ENCODE results near the gene NLGN4X.

NLGN4X gene

GRCh38 chrX:6223516-6223915 is 5.2 kb downstream of the NLGN4X start:
- DNase-seq (ENCODE audit: extremely low spot score), result no peak
- ChIA-PET POLR2A (no interaction called here), CTCF (no interaction called here)
- TF ChIP-seq SUZ12 (IDR thresholded peaks at IDR 0.05) (no peak), LEF1 (IDR thresholded peaks at IDR 0.05; ENCODE audit: borderline replicate concordance) (no peak), SP1 (IDR thresholded peaks at IDR 0.05) (no peak), NFRKB (IDR thresholded peaks at IDR 0.05) (no peak), FOXK2 (IDR thresholded peaks at IDR 0.05) (no peak)

DNA sequence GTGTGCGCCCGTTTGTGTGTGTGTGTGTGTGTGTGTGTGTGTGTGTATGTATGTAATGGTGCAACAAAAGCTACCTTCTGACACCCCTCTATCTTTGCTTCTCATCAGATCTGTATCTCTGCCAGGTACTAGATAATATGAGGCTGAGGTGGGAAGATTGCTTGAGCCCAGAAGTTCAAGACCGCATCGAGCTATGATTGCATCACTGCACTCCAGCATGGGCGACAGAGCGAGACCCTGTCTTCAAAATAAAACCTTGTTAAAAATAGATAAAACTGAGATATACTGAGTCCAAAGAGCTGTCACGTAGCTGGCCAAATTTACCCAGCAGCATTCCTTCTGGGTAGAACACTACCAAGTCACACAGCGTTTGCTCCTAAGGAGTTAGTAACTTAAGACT is 18.4 kb downstream of the NLGN4X start:
- no peak for DNase-seq (ENCODE audit: extremely low spot score)
- TF ChIP-seq BHLHE40 (IDR thresholded peaks at IDR 0.05; ENCODE audit: borderline replicate concordance), result no peak
- POLR2A ChIA-PET, result no interaction called here
- CTCF ChIA-PET, result no interaction called here

DNA sequence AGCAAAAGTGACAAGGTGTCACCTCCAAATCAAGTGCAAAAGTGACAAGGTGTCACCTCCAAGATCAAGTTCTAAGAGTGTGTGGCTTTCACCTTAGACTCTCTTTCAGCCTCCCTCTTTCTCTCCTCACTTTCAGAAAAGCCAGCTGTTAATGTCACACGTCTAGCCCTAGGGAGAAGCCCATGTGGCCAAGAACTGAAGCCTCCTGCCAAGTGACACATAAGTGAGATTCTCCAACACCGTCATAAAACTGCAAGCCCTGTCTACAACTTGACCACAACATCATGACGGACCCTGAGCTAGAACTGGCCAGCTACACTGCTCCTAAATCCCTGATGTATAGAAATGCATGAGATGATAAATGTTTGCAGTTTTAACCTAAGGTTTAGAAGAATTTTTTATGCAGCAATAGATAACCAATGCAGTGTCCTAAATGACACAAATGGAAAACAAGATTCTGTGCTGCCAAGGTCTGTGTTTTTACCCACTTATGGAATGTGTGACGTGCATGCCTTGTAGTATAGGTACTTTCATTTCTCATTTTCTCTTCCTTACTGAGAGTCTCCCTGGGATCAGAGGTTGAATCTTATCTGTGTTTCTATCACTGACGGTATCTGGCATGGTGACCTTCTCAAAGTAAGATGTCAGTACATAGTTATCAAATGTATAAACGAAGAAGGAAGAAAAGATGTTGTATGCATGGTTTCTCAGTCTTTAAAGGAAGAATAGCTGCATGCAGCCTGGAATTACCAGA is 25.0 kb downstream of the NLGN4X start:
- no peak for DNase-seq (ENCODE audit: extremely low spot score)
- POLR2A ChIA-PET, result no interaction called here
- CTCF ChIA-PET, result no interaction called here
- TF ChIP-seq L3MBTL2 (conservative IDR thresholded peaks at IDR 0.05), result no peak

DNA sequence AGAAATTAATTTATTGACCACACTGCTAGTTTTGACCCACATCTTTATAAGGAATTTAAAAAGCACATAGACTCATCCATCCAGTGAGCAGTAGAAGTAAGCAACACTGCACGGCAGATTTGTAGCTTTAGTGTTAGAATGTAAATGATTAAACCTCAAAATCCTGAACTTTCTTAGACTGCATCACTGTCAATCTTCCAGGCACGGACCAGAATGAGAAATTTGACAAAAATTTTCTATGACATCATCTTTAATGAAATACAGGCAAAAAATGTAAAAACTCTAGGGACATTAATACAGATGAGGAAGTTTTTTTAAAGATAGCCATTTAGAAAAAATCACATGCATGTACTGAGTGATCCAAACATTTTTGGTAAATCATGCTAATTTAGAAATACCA is 29.2 kb downstream of the NLGN4X start:
- TF ChIP-seq ARNT (IDR thresholded peaks at IDR 0.05), result no peak
- TF ChIP-seq FOXM1 (IDR thresholded peaks at IDR 0.05; ENCODE audit: borderline replicate concordance), result no peak
- TF ChIP-seq ZNF384 (IDR thresholded peaks at IDR 0.05), result no peak
- TF ChIP-seq SUZ12 (IDR thresholded peaks at IDR 0.05), result no peak
- no peak for TF ChIP-seq TARDBP (IDR thresholded peaks at IDR 0.05)
- no peak for TF ChIP-seq LEF1 (IDR thresholded peaks at IDR 0.05; ENCODE audit: borderline replicate concordance)
- no peak for TF ChIP-seq L3MBTL2 (conservative IDR thresholded peaks at IDR 0.05)
- TF ChIP-seq SP1 (IDR thresholded peaks at IDR 0.05), result no peak
- TF ChIP-seq BHLHE40 (IDR thresholded peaks at IDR 0.05; ENCODE audit: borderline replicate concordance), result no peak
- no peak for TF ChIP-seq HDGF (IDR thresholded peaks at IDR 0.05; ENCODE audit: borderline replicate concordance)
- TF ChIP-seq FOXK2 (IDR thresholded peaks at IDR 0.05), result no peak
- no peak for TF ChIP-seq ELF4 (IDR thresholded peaks at IDR 0.05)
- no peak for TF ChIP-seq NFRKB (IDR thresholded peaks at IDR 0.05)
- TF ChIP-seq, protein P1, sequence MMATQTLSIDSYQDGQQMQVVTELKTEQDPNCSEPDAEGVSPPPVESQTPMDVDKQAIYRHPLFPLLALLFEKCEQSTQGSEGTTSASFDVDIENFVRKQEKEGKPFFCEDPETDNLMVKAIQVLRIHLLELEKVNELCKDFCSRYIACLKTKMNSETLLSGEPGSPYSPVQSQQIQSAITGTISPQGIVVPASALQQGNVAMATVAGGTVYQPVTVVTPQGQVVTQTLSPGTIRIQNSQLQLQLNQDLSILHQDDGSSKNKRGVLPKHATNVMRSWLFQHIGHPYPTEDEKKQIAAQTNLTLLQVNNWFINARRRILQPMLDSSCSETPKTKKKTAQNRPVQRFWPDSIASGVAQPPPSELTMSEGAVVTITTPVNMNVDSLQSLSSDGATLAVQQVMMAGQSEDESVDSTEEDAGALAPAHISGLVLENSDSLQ (IDR thresholded peaks at IDR 0.05), result no peak
- TF ChIP-seq FOXA1 (IDR thresholded peaks at IDR 0.05), result no peak
- no peak for TF ChIP-seq CTBP1 (IDR thresholded peaks at IDR 0.05; ENCODE audit: borderline replicate concordance)
- DNase-seq (ENCODE audit: extremely low spot score), result no peak
- CTCF ChIA-PET, result no interaction called here
- POLR2A ChIA-PET, result no interaction called here

DNA sequence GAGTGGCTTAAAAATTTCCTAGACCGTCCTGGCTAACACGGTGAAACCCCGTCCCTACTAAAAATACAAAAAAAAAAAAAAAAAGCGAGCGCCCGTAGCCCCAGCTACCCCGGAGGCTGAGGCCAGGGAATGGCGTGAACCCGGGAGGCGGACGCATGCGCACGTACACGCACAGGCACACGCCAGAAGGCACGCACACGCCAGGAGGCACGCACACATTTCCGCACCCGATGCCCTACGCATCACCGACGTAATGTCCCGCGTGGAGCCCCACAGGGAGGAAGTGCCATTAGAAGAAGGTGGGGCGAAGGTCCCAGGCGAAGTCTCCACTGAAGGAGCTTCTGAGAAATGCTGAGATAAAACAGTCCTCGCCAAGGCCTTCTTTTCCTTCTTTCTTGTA is 41.4 kb downstream of the NLGN4X start:
- POLR2A ChIA-PET, result no interaction called here
- TF ChIP-seq FOXK2 (IDR thresholded peaks at IDR 0.05), result no peak
- TF ChIP-seq TARDBP (IDR thresholded peaks at IDR 0.05), result no peak
- TF ChIP-seq BHLHE40 (IDR thresholded peaks at IDR 0.05; ENCODE audit: borderline replicate concordance), result no peak
- TF ChIP-seq HDGF (IDR thresholded peaks at IDR 0.05; ENCODE audit: borderline replicate concordance), result no peak
- no peak for TF ChIP-seq FOXA1 (IDR thresholded peaks at IDR 0.05)
- no peak for TF ChIP-seq SUZ12 (IDR thresholded peaks at IDR 0.05)
- TF ChIP-seq ARNT (IDR thresholded peaks at IDR 0.05), result no peak
- TF ChIP-seq CTBP1 (IDR thresholded peaks at IDR 0.05; ENCODE audit: borderline replicate concordance), result no peak
- no peak for TF ChIP-seq FOXM1 (IDR thresholded peaks at IDR 0.05; ENCODE audit: borderline replicate concordance)
- TF ChIP-seq LEF1 (IDR thresholded peaks at IDR 0.05; ENCODE audit: borderline replicate concordance), result no peak
- TF ChIP-seq ZNF384 (IDR thresholded peaks at IDR 0.05), result no peak
- TF ChIP-seq ELF4 (IDR thresholded peaks at IDR 0.05), result no peak
- TF ChIP-seq NFRKB (IDR thresholded peaks at IDR 0.05), result no peak
- TF ChIP-seq SP1 (IDR thresholded peaks at IDR 0.05), result no peak
- TF ChIP-seq L3MBTL2 (conservative IDR thresholded peaks at IDR 0.05), result no peak
- TF ChIP-seq, protein P1 (IDR thresholded peaks at IDR 0.05), result no peak
- no peak for DNase-seq (ENCODE audit: extremely low spot score)
- CTCF ChIA-PET, result no interaction called here

GRCh38 chrX:6184900-6185515 is 43.7 kb downstream of the NLGN4X start:
- no peak for DNase-seq (ENCODE audit: extremely low spot score)

More at GRCh38 chrX:6184900-6185515, 43.7 kb downstream of the NLGN4X start:
- CTCF ChIA-PET, result no interaction called here
- POLR2A ChIA-PET, result no interaction called here
- TF ChIP-seq NFRKB (IDR thresholded peaks at IDR 0.05) (no peak), CTBP1 (IDR thresholded peaks at IDR 0.05; ENCODE audit: borderline replicate concordance) (no peak), HDGF (IDR thresholded peaks at IDR 0.05; ENCODE audit: borderline replicate concordance) (no peak), LEF1 (IDR thresholded peaks at IDR 0.05; ENCODE audit: borderline replicate concordance) (no peak), L3MBTL2 (conservative IDR thresholded peaks at IDR 0.05) (no peak), SUZ12 (IDR thresholded peaks at IDR 0.05) (no peak), TARDBP (IDR thresholded peaks at IDR 0.05) (no peak), FOXK2 (IDR thresholded peaks at IDR 0.05) (no peak), ZNF384 (IDR thresholded peaks at IDR 0.05) (no peak), ARNT (IDR thresholded peaks at IDR 0.05) (no peak), SP1 (IDR thresholded peaks at IDR 0.05) (no peak), BHLHE40 (IDR thresholded peaks at IDR 0.05; ENCODE audit: borderline replicate concordance) (no peak), ELF4 (IDR thresholded peaks at IDR 0.05) (no peak), FOXM1 (IDR thresholded peaks at IDR 0.05; ENCODE audit: borderline replicate concordance) (no peak), FOXA1 (IDR thresholded peaks at IDR 0.05) (no peak)
- TF ChIP-seq, protein P1 (IDR thresholded peaks at IDR 0.05), result no peak
